Choroid plexus epithelial cell (primary cell): ENCODE measurements around the gene PLET1.

Experiments
- DNase-seq: peaks from one replicate; pipeline ENCODE4 v3.0.0-alpha.2; 2010; ENCODE audit warnings: low read depth
- H3K4me3 ChIP-seq: 2 replicates; pipeline ENCODE4 v1.5.1; 2011; ENCODE audit warnings: low read depth, mild to moderate bottlenecking, control low read depth, low read length, moderate library complexity
- TF ChIP-seq, protein P1 (sequence below): conservative IDR thresholded peaks from 2 replicates; pipeline ENCODE4 v1.5.1; 2011; ENCODE audit warnings: low read depth, mild to moderate bottlenecking, control low read depth, inconsistent platforms, low read length, moderate library complexity

The PLET1 gene

DNA sequence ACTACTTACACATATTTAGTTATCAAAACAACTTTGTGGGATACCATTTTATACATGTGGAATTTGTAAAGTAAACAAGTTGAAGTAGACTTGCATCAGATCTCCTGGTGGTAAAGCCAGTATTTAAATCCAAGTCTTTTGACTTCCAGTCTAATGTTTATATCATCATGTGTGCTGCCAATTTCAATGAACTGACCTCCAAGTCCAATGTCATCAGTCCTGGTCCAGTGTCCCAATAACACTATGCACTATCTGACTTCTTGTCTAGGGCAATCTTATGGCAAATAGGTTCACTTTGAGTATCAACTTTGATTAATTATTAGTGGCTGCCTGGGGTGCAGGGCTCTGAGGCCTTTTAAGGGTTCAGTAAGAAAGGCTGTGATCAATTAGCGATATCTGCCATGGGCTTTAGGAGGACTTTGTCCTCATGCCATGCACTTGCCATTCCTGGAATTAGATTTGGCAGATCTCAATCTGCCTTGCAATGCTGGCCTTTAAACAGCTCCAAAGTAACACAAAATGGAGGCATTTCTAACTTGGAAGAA lies 44.0 kb downstream of the PLET1 start:
- H3K4me3 ChIP-seq: no peak overlapping the region
- TF ChIP-seq, protein P1, sequence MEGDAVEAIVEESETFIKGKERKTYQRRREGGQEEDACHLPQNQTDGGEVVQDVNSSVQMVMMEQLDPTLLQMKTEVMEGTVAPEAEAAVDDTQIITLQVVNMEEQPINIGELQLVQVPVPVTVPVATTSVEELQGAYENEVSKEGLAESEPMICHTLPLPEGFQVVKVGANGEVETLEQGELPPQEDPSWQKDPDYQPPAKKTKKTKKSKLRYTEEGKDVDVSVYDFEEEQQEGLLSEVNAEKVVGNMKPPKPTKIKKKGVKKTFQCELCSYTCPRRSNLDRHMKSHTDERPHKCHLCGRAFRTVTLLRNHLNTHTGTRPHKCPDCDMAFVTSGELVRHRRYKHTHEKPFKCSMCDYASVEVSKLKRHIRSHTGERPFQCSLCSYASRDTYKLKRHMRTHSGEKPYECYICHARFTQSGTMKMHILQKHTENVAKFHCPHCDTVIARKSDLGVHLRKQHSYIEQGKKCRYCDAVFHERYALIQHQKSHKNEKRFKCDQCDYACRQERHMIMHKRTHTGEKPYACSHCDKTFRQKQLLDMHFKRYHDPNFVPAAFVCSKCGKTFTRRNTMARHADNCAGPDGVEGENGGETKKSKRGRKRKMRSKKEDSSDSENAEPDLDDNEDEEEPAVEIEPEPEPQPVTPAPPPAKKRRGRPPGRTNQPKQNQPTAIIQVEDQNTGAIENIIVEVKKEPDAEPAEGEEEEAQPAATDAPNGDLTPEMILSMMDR: no peak
- DNase-seq: peak; percentile 88

DNA sequence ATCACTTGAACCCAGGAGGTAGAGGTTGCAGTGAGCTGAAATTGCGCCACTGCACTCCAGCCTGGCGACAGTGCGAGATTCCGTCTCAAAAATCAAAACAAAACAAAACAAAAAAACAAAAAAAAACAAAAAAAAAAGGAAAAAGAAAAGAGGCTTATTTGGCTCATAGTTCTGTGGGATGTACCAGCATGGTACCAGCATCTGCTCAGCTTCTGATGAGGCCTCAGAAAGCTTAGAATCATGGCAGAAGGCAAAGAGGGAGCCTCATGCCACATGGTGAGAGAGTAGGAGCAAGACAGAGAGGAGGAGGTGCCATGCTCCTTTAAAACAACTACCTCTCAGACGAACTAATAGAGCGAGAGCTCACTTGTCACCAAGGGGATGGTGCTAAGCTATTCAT lies 45.0 kb downstream of the PLET1 start:
- DNase-seq: no peak
- no peak overlapping the region for H3K4me3 ChIP-seq
- TF ChIP-seq, protein P1: no peak

DNA sequence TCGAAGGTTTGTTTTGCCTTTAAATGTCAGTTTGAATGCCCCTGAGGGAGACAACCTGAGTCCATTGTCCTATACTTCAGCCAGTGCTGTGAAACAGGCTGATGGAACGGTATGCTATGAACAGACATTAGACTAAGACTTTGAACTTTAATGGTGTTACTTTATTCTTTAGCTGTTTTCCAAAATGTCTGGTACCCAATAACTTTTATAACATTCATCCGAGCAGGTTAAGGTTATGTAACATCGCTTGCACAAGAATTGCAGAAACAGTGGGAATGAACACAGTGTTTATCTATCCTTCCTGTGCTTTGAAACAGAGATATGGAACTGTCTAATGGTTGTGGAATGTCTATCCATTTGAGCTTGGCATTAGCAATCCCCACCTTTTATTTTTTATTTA lies 46.9 kb downstream of the PLET1 start:
- TF ChIP-seq, protein P1: no peak
- no peak overlapping the region for H3K4me3 ChIP-seq
- DNase-seq: peak; percentile 78

DNA sequence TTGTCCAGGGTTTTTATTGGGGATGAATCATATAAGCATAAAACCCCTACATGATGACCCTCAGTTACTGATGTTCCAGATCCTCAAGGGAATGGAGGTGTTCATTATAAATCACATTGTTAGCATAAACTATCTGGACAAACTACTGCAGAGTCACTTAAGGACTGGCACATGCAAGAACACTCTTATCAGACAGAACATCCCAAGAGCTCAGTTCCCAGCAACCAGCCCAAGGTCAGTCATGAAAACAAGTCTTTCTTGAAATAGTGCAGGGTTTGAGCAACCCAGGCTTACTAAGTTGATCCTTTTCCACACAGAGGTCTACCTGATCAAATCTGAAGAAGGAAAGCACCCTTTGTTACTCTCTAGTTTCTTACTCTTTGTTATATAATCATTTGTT lies 48.0 kb downstream of the PLET1 start:
- no peak overlapping the region for H3K4me3 ChIP-seq
- peak; percentile 54 for DNase-seq
- TF ChIP-seq, protein P1: no peak

DNA sequence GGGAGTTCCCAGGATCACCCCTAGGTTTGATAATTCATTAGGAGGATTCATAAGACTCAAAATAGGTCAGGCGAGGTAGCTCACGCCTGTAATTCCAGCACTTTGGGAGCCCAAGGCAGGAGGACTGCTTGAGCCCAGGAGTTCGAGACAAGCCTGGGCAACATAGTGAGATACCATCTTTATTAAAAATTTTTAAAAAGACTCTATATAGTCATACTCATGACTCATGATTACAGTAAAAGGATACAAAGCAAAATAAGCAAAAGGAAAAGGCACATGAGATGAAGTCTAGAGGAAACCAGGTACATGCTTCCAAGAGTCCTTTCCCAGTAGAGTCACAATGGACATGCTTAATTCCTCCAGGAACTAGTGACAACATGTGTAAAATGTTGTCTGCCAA lies 48.4 kb downstream of the PLET1 start:
- no peak overlapping the region for H3K4me3 ChIP-seq
- TF ChIP-seq, protein P1: no peak
- DNase-seq: no peak

DNA sequence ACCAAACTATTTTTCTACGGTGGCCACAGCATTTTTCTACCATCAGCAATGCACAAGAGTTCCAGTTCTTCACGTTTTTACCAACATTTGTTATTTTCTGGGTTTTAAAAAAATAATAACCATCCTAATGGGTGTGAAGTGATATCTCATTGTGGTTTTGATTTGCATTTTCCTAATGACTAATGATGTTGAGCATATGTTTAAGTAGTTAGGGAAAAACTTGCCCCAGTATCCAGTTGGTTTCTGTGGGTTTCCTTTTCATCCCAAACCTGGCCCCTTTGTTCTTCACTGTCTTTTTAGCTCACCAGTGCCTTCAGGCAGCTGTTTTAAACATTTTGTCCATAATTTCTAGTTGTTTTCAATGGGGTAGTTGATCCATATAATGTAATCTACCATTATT lies 49.1 kb downstream of the PLET1 start:
- no peak overlapping the region for H3K4me3 ChIP-seq
- no peak for DNase-seq
- TF ChIP-seq, protein P1: no peak

DNA sequence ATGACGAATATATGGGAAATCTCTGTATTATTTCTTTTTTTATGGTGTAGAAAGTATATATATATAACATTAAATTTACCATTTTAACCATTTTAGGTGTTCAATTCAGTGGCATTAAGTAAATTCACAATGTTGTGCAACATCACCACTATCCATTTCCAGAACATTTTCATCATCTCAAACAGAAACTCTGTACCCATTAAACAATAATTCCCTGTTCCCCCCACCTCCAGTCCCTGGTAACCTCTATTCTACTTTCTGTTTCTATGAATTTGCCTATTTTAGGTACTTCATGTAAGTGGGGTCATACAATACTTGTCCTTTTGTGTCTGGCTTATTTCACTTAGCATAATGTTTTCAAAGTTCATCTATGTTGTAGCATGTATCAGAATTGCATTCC lies 49.8 kb downstream of the PLET1 start:
- DNase-seq: no peak
- no peak overlapping the region for H3K4me3 ChIP-seq
- TF ChIP-seq, protein P1: no peak
